OCI-LY1 (cell line): ENCODE data around the gene EMX1.

Experiments
- EZH2 ChIP-seq: fragments of 200-600 bp; sonication (generic), shearing (Covaris generic); IDR thresholded peaks from 2 replicates; pipeline ENCODE4 v1.8.0; 2017; ENCODE audit warnings: borderline replicate concordance, mixed run types, mild to moderate bottlenecking, antibody characterized with exemption, low read length, moderate library complexity, mixed read lengths
- TF ChIP-seq, protein P1 (sequence below): fragments of 200-600 bp; sonication (generic), shearing (Covaris generic); IDR thresholded peaks from 2 replicates; pipeline ENCODE4 v1.5.1; 2017; ENCODE audit warnings: mild to moderate bottlenecking, antibody characterized with exemption, low read length, moderate library complexity, mixed read lengths

DNA sequence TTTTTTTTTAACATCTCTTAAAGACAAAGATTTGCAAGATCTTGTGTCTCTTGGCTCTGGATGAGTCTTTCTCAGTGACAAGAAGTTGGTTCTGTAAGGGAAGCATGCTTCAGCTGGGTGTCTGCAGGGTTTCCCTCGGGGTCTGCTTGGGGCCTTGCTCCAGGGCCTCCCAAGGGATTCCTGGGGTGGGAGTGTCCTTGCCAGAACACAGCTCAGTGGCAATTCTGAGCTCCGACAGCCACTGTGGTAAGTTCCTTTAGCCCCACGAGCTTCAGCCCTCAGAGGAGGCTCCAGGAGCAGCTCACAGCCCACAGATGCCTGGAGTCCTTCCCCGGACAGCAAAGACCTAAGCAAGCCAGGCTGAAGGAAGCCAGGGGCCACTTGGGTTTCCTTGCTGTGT, 52.4 kb downstream of the EMX1 start:
- TF ChIP-seq, protein P1, sequence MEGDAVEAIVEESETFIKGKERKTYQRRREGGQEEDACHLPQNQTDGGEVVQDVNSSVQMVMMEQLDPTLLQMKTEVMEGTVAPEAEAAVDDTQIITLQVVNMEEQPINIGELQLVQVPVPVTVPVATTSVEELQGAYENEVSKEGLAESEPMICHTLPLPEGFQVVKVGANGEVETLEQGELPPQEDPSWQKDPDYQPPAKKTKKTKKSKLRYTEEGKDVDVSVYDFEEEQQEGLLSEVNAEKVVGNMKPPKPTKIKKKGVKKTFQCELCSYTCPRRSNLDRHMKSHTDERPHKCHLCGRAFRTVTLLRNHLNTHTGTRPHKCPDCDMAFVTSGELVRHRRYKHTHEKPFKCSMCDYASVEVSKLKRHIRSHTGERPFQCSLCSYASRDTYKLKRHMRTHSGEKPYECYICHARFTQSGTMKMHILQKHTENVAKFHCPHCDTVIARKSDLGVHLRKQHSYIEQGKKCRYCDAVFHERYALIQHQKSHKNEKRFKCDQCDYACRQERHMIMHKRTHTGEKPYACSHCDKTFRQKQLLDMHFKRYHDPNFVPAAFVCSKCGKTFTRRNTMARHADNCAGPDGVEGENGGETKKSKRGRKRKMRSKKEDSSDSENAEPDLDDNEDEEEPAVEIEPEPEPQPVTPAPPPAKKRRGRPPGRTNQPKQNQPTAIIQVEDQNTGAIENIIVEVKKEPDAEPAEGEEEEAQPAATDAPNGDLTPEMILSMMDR, result no peak
- no peak for TF ChIP-seq EZH2
